ENCODE results near the gene BCAS3. TPM values are rescaled to one million over a fixed set of nuclear protein-coding genes. Genes with fewer than 3 reads are reported as not detected.

The BCAS3 gene
- polyA plus RNA-seq, 1 donor from 2014 or later, result 21.6 TPM

DNA sequence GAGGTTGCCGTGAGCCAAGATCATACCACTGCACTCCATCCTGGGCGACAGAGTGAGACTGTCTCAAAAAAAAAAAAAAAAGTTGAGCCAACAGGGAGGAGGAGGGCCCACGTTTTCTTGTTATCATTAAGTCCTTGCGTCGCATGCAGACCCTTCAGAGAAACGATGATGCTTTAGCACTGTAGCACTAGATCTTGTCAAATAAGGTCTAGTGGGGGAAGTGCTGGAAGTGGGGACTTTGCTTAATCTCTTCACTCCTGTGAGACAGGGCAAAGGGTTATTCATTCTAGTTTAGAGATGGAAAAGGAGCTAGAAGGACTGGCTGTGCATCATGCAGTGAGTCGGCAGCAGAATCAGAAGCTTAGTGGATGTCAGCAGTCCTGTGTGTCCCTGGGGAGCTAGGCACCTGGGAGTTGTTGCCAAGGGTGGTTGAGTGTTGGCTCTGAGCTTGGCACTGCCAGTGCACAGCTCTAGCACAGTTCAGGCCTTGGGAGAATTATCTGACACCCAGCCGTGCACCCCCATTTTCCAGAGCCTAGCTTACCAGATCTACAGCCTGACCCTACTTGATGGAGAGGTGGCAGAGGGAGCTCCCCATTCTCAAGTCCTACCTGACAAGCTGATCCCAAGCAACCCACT lies 688.5 kb downstream of the BCAS3 start (continued):
- TF ChIP-seq, protein P1, sequence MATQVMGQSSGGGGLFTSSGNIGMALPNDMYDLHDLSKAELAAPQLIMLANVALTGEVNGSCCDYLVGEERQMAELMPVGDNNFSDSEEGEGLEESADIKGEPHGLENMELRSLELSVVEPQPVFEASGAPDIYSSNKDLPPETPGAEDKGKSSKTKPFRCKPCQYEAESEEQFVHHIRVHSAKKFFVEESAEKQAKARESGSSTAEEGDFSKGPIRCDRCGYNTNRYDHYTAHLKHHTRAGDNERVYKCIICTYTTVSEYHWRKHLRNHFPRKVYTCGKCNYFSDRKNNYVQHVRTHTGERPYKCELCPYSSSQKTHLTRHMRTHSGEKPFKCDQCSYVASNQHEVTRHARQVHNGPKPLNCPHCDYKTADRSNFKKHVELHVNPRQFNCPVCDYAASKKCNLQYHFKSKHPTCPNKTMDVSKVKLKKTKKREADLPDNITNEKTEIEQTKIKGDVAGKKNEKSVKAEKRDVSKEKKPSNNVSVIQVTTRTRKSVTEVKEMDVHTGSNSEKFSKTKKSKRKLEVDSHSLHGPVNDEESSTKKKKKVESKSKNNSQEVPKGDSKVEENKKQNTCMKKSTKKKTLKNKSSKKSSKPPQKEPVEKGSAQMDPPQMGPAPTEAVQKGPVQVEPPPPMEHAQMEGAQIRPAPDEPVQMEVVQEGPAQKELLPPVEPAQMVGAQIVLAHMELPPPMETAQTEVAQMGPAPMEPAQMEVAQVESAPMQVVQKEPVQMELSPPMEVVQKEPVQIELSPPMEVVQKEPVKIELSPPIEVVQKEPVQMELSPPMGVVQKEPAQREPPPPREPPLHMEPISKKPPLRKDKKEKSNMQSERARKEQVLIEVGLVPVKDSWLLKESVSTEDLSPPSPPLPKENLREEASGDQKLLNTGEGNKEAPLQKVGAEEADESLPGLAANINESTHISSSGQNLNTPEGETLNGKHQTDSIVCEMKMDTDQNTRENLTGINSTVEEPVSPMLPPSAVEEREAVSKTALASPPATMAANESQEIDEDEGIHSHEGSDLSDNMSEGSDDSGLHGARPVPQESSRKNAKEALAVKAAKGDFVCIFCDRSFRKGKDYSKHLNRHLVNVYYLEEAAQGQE (IDR thresholded peaks at IDR 0.05; ENCODE audit: borderline replicate concordance), result no peak
- no peak for TF ChIP-seq MXI1 (conservative IDR thresholded peaks at IDR 0.05; ENCODE audit: poor library complexity, severe bottlenecking)

DNA sequence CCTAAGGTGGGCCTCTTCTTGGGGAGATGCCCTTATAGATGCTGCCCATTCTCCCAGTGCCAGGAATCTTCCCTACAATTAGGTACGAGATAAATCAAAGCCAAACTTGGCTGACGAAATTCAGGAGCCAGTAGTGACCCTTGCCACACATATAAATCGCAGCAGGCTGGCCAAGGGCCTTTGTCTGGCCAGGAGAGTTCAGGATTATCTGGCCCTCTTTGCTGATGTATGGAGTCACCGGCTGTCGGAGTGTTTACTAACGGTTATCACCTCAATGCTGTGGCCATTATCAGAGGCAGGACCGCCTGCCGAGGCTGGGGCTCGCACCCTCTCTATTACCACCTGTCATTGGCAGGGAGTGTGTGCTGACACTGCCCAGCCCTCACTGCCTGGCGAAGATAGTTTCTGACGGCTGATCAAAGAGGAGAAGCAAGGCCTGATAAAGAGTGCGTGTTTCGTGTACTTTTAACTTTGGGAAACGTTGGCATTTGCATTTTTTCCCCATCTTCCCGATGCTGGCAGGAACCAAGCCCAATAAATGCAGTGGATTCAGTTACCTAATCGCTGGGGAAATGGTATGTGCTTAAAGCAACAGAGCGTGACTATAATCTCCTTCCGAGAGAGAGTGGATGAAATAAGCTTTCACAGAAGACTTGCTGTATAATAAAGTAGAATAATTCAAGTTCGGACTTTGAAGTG lies 689.2 kb downstream of the BCAS3 start:
- Histone ChIP-seq H2AFZ (ENCODE audit: low read depth, low read length) (no peak overlapping the region), H3K27ac (ENCODE audit: low read length) (no peak overlapping the region), H3K9me2 (ENCODE audit: insufficient read depth, low read length) (no peaks in the 10 kb centered on the region), H3K4me3 (ENCODE audit: low read length) (no peak overlapping the region), H3K36me3 (ENCODE audit: insufficient read depth, low read length) (no peaks in the 10 kb centered on the region), H3K9ac (ENCODE audit: low read length) (no peak overlapping the region), H3K27me3 (ENCODE audit: insufficient read depth, low read depth, low read length) (no peaks in the 10 kb centered on the region), H3K4me2 (ENCODE audit: low read length) (no peak overlapping the region), H4K20me1 (ENCODE audit: insufficient read depth) (no peaks in the 10 kb centered on the region), H3K79me2 (replicated peaks; ENCODE audit: insufficient read depth, low read length) (no peaks in the 10 kb centered on the region), H3F3A (ENCODE audit: insufficient read depth, low read length, poor library complexity, severe bottlenecking) (no peaks in the 10 kb centered on the region), H3K9me3 (ENCODE audit: low read length) (no peaks in the 10 kb centered on the region)
- TF ChIP-seq TAF1 (IDR thresholded peaks at IDR 0.05; ENCODE audit: low read depth) (no peak), SMC3 (conservative IDR thresholded peaks at IDR 0.05; ENCODE audit: poor library complexity) (no peak), RAD21 (conservative IDR thresholded peaks at IDR 0.05) (no peak), MXI1 (conservative IDR thresholded peaks at IDR 0.05; ENCODE audit: poor library complexity, severe bottlenecking) (no peak), EP300 (conservative IDR thresholded peaks at IDR 0.05; ENCODE audit: poor library complexity, severe bottlenecking) (no peak), EZH2 (IDR thresholded peaks at IDR 0.05; ENCODE audit: borderline replicate concordance, insufficient read depth, low read length, poor library complexity, severe bottlenecking) (no peak), POLR2AphosphoS5 (IDR thresholded peaks at IDR 0.05) (no peak)
- TF ChIP-seq, protein P1 (IDR thresholded peaks at IDR 0.05; ENCODE audit: borderline replicate concordance), result no peak
- TF ChIP-seq, protein P2, sequence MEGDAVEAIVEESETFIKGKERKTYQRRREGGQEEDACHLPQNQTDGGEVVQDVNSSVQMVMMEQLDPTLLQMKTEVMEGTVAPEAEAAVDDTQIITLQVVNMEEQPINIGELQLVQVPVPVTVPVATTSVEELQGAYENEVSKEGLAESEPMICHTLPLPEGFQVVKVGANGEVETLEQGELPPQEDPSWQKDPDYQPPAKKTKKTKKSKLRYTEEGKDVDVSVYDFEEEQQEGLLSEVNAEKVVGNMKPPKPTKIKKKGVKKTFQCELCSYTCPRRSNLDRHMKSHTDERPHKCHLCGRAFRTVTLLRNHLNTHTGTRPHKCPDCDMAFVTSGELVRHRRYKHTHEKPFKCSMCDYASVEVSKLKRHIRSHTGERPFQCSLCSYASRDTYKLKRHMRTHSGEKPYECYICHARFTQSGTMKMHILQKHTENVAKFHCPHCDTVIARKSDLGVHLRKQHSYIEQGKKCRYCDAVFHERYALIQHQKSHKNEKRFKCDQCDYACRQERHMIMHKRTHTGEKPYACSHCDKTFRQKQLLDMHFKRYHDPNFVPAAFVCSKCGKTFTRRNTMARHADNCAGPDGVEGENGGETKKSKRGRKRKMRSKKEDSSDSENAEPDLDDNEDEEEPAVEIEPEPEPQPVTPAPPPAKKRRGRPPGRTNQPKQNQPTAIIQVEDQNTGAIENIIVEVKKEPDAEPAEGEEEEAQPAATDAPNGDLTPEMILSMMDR (IDR thresholded peaks at IDR 0.05; ENCODE audit: poor library complexity, severe bottlenecking), result no peak
